ENCODE results near the gene PTPN14. TPM values are rescaled to one million over a fixed set of nuclear protein-coding genes. Genes with fewer than 3 reads are reported as not detected.

PTPN14 gene
- total RNA-seq, 1 experiment from 2014 or later, result 76.4 TPM

DNA sequence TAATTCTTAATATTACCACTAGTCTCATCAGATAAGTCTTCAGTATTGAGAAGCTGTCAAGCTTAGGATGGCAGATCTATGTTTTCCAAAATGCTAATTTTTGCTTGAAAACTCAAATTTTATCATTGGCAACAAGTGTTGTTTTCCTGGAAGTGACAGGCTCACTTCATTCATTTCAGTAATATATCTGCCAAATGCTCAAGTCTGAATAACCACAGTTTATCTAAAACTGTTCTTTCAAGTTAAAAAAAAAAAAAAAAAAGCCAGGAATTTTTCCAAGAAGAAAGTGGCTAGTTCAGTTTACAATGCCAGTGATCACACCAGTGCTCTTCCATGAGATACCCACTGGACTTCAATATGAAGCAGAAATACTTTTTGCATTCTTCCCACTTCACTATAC lies 249.9 kb downstream of the PTPN14 start:
- TF ChIP-seq, protein P1, sequence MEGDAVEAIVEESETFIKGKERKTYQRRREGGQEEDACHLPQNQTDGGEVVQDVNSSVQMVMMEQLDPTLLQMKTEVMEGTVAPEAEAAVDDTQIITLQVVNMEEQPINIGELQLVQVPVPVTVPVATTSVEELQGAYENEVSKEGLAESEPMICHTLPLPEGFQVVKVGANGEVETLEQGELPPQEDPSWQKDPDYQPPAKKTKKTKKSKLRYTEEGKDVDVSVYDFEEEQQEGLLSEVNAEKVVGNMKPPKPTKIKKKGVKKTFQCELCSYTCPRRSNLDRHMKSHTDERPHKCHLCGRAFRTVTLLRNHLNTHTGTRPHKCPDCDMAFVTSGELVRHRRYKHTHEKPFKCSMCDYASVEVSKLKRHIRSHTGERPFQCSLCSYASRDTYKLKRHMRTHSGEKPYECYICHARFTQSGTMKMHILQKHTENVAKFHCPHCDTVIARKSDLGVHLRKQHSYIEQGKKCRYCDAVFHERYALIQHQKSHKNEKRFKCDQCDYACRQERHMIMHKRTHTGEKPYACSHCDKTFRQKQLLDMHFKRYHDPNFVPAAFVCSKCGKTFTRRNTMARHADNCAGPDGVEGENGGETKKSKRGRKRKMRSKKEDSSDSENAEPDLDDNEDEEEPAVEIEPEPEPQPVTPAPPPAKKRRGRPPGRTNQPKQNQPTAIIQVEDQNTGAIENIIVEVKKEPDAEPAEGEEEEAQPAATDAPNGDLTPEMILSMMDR (conservative IDR thresholded peaks at IDR 0.05), result no peak
- DNase-seq, result no peak
- H3K9me3 Mint-ChIP-seq, result no peaks in the 10 kb centered on the region
- H3K27me3 Mint-ChIP-seq (ENCODE audit: low read depth), result peaks cover 20% of the 10 kb centered on the region
- no peak overlapping the region for H4K5ac ChIP-seq (ENCODE audit: insufficient read length, low read depth, low read length)
- H4K8ac ChIP-seq (replicated peaks; ENCODE audit: insufficient read length, low read depth, low read length), result no peak overlapping the region
- H3K36me3 Mint-ChIP-seq (ENCODE audit: insufficient read depth in 1 of 3, low read depth in 3 of 3), result no peaks in the 10 kb centered on the region
- H3K18ac ChIP-seq (ENCODE audit: insufficient read length, low read depth, low read length), result no peak overlapping the region
- H4K20me1 ChIP-seq (ENCODE audit: control insufficient read depth, insufficient read depth, insufficient read length), result no peaks in the 10 kb centered on the region
- H3K27ac Mint-ChIP-seq, result no peak overlapping the region
- H3K4ac ChIP-seq (ENCODE audit: low read depth, low read length), result no peak overlapping the region
- no peak overlapping the region for H2AK5ac ChIP-seq (ENCODE audit: insufficient read length, low read length)
- no peak overlapping the region for H3K14ac ChIP-seq (ENCODE audit: insufficient read depth, low read length)
- no peak overlapping the region for H2BK15ac ChIP-seq (ENCODE audit: low read depth, low read length)
- no peaks in the 10 kb centered on the region for H3K79me1 ChIP-seq (ENCODE audit: insufficient read depth, low read depth, low read length, poor library complexity, severe bottlenecking)
- no peak overlapping the region for H2BK120ac ChIP-seq (ENCODE audit: low read depth, low read length, poor library complexity, severe bottlenecking)
- no peak overlapping the region for H2BK5ac ChIP-seq (ENCODE audit: insufficient read length, low read length)
- no peak overlapping the region for H3K4me2 ChIP-seq (ENCODE audit: insufficient read depth, insufficient read length, low read length)
- H3K23me2 ChIP-seq (ENCODE audit: insufficient read length, low read depth, low read length, poor library complexity, severe bottlenecking), result no peaks in the 10 kb centered on the region
- no peaks in the 10 kb centered on the region for H3K9me3 ChIP-seq (ENCODE audit: control insufficient read depth, low read depth, low read length)
- no peak overlapping the region for H3K56ac ChIP-seq (ENCODE audit: insufficient read length, low read depth, low read length)
- no peak overlapping the region for H3T11ph ChIP-seq (ENCODE audit: low read length)
- no peak overlapping the region for H3K4me3 Mint-ChIP-seq
- H3K79me2 ChIP-seq (ENCODE audit: insufficient read depth, low read length), result no peaks in the 10 kb centered on the region
- peaks cover 21 to 22% of the 10 kb centered on the region in 2 experiments for H3K4me1 Mint-ChIP-seq
- H3K27ac ChIP-seq (ENCODE audit: insufficient read length, low read depth, low read length), result no peak overlapping the region
- no peak overlapping the region for H2BK12ac ChIP-seq (ENCODE audit: insufficient read length, low read depth, low read length)
- no peak overlapping the region for H3K23ac ChIP-seq (ENCODE audit: insufficient read length, low read depth, low read length)
- H2BK20ac ChIP-seq (ENCODE audit: low read depth, low read length, poor library complexity, severe bottlenecking), result no peak overlapping the region
- no peaks in the 10 kb centered on the region for H3K27me3 ChIP-seq (ENCODE audit: insufficient read depth, low read length)
- no peak overlapping the region for H3K9ac ChIP-seq (ENCODE audit: extremely low read depth, insufficient read length, low read length)
- no peak overlapping the region for H4K91ac ChIP-seq (ENCODE audit: insufficient read length, low read depth, low read length)
- H2AFZ ChIP-seq (ENCODE audit: low read length), result no peak overlapping the region
- peaks cover 4% of the 10 kb centered on the region for H3K4me1 ChIP-seq (ENCODE audit: insufficient read depth, low read length)
